ENCODE measurements around the gene TLCD1. TPM values are rescaled to one million over a fixed set of nuclear protein-coding genes. Genes with fewer than 3 reads are reported as not detected.

TLCD1 gene
- total RNA-seq, 1 experiment from 2014 or later = 44.9 TPM

DNA sequence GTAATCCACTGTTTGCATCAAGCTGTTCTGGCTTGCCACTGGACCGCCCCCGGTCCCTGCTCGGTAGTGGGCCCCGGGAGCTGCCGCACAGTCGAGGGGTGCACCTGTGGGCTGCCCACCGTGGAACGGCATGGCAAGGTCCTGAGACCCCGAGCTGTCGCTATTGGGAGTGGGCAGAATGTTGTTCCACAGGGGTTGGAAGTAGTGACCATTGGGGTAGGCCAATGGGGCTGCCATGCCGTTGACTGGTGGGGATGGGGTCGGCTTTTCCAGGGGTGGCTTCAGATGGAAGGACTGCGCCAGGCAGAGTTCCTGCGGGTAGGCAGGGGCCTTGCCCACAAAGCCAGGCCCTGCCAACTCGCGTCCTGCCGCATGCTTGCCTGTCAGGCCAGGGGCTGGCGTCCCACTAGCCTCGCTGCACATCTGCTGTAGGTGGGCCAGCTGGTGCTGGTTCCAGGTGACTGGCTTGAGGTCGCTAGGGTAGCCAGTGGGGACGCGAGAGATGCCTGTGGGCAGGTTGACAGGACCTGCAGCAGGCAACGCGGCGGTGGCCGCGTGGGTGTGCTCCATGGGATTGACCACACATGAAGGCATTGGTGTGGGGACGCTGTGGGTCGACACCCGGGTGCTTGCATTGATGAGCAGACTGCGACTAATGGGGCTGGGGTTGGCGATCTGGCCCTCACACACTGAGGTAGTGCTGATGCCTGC lies 32.5 kb upstream of the TLCD1 start:
- intact Hi-C loops (cut with micrococcal nuclease; ENCODE audit: unreplicated experiment) = no loop called here

DNA sequence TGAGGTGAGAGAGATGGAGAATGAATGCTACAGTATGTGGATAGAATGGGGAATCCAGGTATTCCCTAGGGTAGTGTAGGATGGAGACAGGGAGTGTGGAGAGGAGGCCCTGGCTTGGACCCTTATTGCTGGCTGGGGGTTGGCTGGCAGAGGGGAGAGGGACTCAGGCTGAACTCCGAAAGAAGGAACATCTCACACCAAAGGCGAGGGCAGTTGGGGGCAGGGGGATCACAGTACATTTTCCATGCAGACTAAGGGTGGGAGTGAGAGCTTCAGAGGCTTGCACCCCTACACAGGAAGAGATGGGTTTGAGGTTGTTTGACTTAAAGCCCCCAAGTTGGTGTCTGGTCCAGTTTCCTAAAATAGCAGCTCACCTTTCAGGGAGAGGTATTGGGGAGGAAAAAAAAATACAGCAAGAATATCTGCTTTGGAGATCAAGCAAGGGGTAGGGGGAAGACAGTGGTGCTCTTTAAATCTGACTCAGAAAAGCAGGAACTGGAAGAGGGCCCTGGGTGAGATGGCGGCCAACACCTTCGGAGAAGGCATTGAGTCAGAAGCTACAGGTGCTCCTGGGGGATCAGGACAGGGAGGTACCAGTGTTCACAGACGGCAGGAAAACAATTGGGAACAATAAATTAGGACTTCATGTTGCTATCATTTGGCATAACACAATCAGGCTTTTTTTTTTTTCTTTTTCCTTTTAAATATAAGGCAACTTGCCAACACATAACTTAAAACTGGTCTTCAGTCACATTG lies 30.2 kb upstream of the TLCD1 start:
- CTCF ChIA-PET = no interaction called here
- DNase-seq = no peak
- peaks cover 14% of the 10 kb centered on the region for H3K4me1 Mint-ChIP-seq (ENCODE audit: low read depth, unreplicated experiment)

More for the DNA sequence above, 32.5 kb upstream of the TLCD1 start:
- TF ChIP-seq, protein P1, sequence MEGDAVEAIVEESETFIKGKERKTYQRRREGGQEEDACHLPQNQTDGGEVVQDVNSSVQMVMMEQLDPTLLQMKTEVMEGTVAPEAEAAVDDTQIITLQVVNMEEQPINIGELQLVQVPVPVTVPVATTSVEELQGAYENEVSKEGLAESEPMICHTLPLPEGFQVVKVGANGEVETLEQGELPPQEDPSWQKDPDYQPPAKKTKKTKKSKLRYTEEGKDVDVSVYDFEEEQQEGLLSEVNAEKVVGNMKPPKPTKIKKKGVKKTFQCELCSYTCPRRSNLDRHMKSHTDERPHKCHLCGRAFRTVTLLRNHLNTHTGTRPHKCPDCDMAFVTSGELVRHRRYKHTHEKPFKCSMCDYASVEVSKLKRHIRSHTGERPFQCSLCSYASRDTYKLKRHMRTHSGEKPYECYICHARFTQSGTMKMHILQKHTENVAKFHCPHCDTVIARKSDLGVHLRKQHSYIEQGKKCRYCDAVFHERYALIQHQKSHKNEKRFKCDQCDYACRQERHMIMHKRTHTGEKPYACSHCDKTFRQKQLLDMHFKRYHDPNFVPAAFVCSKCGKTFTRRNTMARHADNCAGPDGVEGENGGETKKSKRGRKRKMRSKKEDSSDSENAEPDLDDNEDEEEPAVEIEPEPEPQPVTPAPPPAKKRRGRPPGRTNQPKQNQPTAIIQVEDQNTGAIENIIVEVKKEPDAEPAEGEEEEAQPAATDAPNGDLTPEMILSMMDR (IDR thresholded peaks at IDR 0.05; ENCODE audit: unreplicated experiment) = no peak
- Mint-ChIP-seq H3K4me3 (ENCODE audit: low read depth, unreplicated experiment) (no peak overlapping the region), H3K9me3 (ENCODE audit: low read depth, unreplicated experiment) (no peaks in the 10 kb centered on the region), H3K36me3 (ENCODE audit: insufficient read depth, unreplicated experiment) (peaks cover 83% of the 10 kb centered on the region), H3K27ac (ENCODE audit: unreplicated experiment) (no peak overlapping the region), H3K4me1 (ENCODE audit: low read depth, unreplicated experiment) (peaks cover 22% of the 10 kb centered on the region), H3K27me3 (ENCODE audit: unreplicated experiment) (no peaks in the 10 kb centered on the region)
- CTCF ChIA-PET = no interaction called here
- no peak for DNase-seq
- BruUV-seq (replicated peaks) = no TSS peak

DNA sequence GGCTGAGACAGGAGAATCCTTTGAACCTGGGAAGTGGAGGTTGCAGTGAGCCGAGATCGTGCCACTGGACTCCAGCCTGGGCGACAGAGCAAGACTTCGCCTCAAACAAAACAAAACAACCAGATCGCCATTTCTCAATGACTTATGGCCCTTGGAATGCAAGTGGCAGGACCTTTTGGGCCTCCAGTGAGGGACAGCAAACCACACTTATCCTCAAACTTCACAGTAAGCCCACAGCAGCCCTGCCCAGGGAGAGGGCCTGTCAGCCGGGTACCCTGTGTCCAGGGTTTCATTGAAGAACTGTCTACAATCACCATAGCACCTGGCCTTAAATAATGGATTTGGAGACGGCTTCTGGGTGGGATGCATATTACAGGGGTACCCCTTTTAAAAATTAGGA lies 29.5 kb upstream of the TLCD1 start:
- H3K4me1 Mint-ChIP-seq (ENCODE audit: low read depth, unreplicated experiment) = peaks cover 13% of the 10 kb centered on the region
- H3K27me3 Mint-ChIP-seq (ENCODE audit: unreplicated experiment) = no peaks in the 10 kb centered on the region
- H3K36me3 Mint-ChIP-seq (ENCODE audit: insufficient read depth, unreplicated experiment) = peaks cover 88% of the 10 kb centered on the region
- CTCF ChIA-PET = no interaction called here
- no peaks in the 10 kb centered on the region for H3K9me3 Mint-ChIP-seq (ENCODE audit: low read depth, unreplicated experiment)
- BruUV-seq (replicated peaks) = no TSS peak
- TF ChIP-seq, protein P1 (IDR thresholded peaks at IDR 0.05; ENCODE audit: unreplicated experiment) = no peak
- H3K27ac Mint-ChIP-seq (ENCODE audit: unreplicated experiment) = peak overlapping the region; percentile 81
- no peak overlapping the region for H3K4me3 Mint-ChIP-seq (ENCODE audit: low read depth, unreplicated experiment)
- intact Hi-C loops (cut with micrococcal nuclease; ENCODE audit: unreplicated experiment) = no loop called here
- DNase-seq = no peak

More for the DNA sequence above, 30.2 kb upstream of the TLCD1 start:
- Mint-ChIP-seq H3K9me3 (ENCODE audit: low read depth, unreplicated experiment) (no peaks in the 10 kb centered on the region), H3K4me3 (ENCODE audit: low read depth, unreplicated experiment) (no peak overlapping the region), H3K36me3 (ENCODE audit: insufficient read depth, unreplicated experiment) (peaks cover 86% of the 10 kb centered on the region), H3K27ac (ENCODE audit: unreplicated experiment) (peak overlapping the region; percentile 81), H3K27me3 (ENCODE audit: unreplicated experiment) (no peaks in the 10 kb centered on the region)
- no TSS peak for BruUV-seq (replicated peaks)
- TF ChIP-seq, protein P1 (IDR thresholded peaks at IDR 0.05; ENCODE audit: unreplicated experiment) = no peak
- intact Hi-C loops (cut with micrococcal nuclease; ENCODE audit: unreplicated experiment) = no loop called here

DNA sequence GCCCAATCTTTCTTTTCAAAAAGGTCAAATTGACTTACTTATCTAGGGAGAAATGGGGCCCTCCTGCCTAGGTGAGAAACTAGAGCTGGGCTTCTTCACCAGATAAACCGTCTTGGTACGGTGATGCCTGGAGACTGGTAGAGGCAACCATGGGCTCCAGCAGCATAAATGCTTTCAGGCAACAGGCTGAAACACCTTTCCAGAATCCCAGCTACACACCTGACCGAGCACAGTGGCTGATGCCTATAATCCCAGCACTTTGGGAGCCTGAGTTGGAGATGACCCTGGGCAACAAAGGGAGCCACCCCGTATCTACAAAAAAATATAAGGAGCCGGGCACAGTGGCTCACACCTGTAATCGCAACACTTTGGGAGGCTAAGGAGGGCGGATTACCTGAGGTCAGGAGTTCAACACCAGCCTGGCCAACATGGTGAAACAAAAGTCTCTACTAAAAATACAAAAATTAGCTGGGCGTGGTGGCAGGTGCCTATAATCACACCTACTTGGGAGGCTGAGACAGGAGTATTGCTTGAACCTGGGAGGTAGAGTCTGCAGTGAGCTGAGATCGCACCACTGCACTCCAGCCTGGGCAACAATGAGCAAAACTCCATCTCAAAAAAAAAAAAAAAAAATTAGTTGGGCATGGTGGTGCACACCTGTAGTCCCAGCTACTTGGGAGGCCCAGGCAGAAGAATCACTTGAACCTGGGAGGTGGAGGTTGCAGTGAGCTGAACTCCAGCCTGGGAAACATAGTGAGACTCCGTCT lies 25.8 kb upstream of the TLCD1 start:
- CTCF ChIA-PET = interaction anchor here (0.7 to 9.1 kb wide), 3 partner anchors 12 to 79 kb away, joined by 4 to 228 read pairs (median 5); partner anchors contain the start of genes NEK8 and TLCD1
- H3K36me3 Mint-ChIP-seq (ENCODE audit: insufficient read depth, unreplicated experiment) = peaks cover 93% of the 10 kb centered on the region
- H3K27me3 Mint-ChIP-seq (ENCODE audit: unreplicated experiment) = no peaks in the 10 kb centered on the region
- no peak for DNase-seq
- no TSS peak for BruUV-seq (replicated peaks)
- intact Hi-C loops (cut with micrococcal nuclease; ENCODE audit: unreplicated experiment) = no loop called here
- H3K4me3 Mint-ChIP-seq (ENCODE audit: low read depth, unreplicated experiment) = no peak overlapping the region
- H3K9me3 Mint-ChIP-seq (ENCODE audit: low read depth, unreplicated experiment) = no peaks in the 10 kb centered on the region
- peaks cover 33% of the 10 kb centered on the region for H3K4me1 Mint-ChIP-seq (ENCODE audit: low read depth, unreplicated experiment)
- H3K27ac Mint-ChIP-seq (ENCODE audit: unreplicated experiment) = no peak overlapping the region
- TF ChIP-seq, protein P1 (IDR thresholded peaks at IDR 0.05; ENCODE audit: unreplicated experiment) = no peak

Measured in Calu3 (cell line).